H1 (cell line): ENCODE measurements around the gene METTL8. TPM values are rescaled to one million over a fixed set of nuclear protein-coding genes. Genes with fewer than 3 reads are reported as not detected.
A peak's percentile ranks its signal among the peaks of the same experiment; 100 is the strongest.

Experiments used
- KDM1A ChIP-seq: fragments of 200-600, 300-600 bp; sonication (generic); IDR thresholded peaks from 2 replicates; pipeline ENCODE4 v1.7.1; 2016; ENCODE audit warnings: mild to moderate bottlenecking, low read length, borderline replicate concordance
- SIN3A ChIP-seq, 2 experiments: IDR thresholded peaks in 1 of 2; conservative IDR thresholded peaks in 1 of 2; 2 replicates each; pipeline ENCODE4 v1.6.1; 2011 to 2012; ENCODE audit warnings: low read length in 2 of 2, improper control_type of control experiment in 1 of 2, low read depth in 1 of 2, mild to moderate bottlenecking in 1 of 2
- TCF12 ChIP-seq: IDR thresholded peaks from 2 replicates; pipeline ENCODE4 v1.6.1; 2011; ENCODE audit warnings: low read depth, mild to moderate bottlenecking, low read length
- TEAD4 ChIP-seq: IDR thresholded peaks from 2 replicates; pipeline ENCODE4 v1.6.1; 2012; ENCODE audit warnings: low read depth, low read length, inconsistent platforms, mixed read lengths
- polyA plus RNA-seq, 7 experiments: library from polyadenylated mRNA; depleted of rRNA in 3 of 7; stranded (reverse) in 5 of 7; unstranded in 2 of 7; fragments of >200 nt in 5 of 7; fragments of 200-250 nt in 2 of 7; gene quantifications; 1 replicate in 5 of 7; 2 replicates in 1 of 7; 4 replicates in 1 of 7; pipeline versions ENCODE4 v1.2.1 to v1.2.3, GENCODE V29; 2011 to 2013; ENCODE audit warnings: missing spikeins in 2 of 7, mixed read lengths in 2 of 7
- total RNA-seq: library from RNA; stranded (reverse); fragmentation: NEBNext Ultra II Directional; extraction: Animal tissue kit (Norgen Biotek cat#: 25700); gene quantifications from 2 replicates; pipeline ENCODE4 v1.2.1, GENCODE V29; 2021
- TF ChIP-seq, protein P1 (sequence below): fragments of 300-600 bp; sonication (generic); IDR thresholded peaks from 2 replicates; pipeline ENCODE4 v1.7.1; 2012; ENCODE audit warnings: low read length, moderate library complexity, mild to moderate bottlenecking, inconsistent platforms; ENCODE audit not compliant: insufficient replicate concordance
- TF ChIP-seq, protein P2 (sequence below): IDR thresholded peaks from 2 replicates; pipeline ENCODE4 v1.6.1; 2011; ENCODE audit warnings: low read depth, mild to moderate bottlenecking, low read length; ENCODE audit not compliant: insufficient read depth

Gene METTL8
- total and polyA plus RNA-seq, 2 of the 8 experiments (the other 6 are each of a cell fraction or from before 2014, with no cell fraction given) = 17.6 to 79.7 TPM

DNA sequence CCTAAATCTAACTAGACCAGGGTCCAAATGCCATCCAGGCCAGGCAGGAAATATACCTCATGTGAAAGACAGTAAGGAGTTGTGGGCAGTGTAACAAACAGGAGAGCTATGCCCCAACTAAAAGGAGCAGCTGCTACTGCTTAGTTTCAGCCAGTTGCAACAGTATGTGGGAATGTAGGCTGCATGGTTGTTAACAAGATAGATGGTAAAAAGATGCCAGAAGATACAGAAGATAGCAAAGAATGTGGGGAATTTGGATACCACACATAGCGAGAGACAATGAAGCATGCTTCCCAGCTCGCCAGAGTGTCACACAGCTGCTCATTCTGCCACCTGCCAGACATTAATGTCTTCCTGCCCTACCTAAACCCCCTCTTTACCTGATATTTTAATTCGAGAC is 49.1 kb upstream of the METTL8 start (continued):
- TF ChIP-seq, protein P1, sequence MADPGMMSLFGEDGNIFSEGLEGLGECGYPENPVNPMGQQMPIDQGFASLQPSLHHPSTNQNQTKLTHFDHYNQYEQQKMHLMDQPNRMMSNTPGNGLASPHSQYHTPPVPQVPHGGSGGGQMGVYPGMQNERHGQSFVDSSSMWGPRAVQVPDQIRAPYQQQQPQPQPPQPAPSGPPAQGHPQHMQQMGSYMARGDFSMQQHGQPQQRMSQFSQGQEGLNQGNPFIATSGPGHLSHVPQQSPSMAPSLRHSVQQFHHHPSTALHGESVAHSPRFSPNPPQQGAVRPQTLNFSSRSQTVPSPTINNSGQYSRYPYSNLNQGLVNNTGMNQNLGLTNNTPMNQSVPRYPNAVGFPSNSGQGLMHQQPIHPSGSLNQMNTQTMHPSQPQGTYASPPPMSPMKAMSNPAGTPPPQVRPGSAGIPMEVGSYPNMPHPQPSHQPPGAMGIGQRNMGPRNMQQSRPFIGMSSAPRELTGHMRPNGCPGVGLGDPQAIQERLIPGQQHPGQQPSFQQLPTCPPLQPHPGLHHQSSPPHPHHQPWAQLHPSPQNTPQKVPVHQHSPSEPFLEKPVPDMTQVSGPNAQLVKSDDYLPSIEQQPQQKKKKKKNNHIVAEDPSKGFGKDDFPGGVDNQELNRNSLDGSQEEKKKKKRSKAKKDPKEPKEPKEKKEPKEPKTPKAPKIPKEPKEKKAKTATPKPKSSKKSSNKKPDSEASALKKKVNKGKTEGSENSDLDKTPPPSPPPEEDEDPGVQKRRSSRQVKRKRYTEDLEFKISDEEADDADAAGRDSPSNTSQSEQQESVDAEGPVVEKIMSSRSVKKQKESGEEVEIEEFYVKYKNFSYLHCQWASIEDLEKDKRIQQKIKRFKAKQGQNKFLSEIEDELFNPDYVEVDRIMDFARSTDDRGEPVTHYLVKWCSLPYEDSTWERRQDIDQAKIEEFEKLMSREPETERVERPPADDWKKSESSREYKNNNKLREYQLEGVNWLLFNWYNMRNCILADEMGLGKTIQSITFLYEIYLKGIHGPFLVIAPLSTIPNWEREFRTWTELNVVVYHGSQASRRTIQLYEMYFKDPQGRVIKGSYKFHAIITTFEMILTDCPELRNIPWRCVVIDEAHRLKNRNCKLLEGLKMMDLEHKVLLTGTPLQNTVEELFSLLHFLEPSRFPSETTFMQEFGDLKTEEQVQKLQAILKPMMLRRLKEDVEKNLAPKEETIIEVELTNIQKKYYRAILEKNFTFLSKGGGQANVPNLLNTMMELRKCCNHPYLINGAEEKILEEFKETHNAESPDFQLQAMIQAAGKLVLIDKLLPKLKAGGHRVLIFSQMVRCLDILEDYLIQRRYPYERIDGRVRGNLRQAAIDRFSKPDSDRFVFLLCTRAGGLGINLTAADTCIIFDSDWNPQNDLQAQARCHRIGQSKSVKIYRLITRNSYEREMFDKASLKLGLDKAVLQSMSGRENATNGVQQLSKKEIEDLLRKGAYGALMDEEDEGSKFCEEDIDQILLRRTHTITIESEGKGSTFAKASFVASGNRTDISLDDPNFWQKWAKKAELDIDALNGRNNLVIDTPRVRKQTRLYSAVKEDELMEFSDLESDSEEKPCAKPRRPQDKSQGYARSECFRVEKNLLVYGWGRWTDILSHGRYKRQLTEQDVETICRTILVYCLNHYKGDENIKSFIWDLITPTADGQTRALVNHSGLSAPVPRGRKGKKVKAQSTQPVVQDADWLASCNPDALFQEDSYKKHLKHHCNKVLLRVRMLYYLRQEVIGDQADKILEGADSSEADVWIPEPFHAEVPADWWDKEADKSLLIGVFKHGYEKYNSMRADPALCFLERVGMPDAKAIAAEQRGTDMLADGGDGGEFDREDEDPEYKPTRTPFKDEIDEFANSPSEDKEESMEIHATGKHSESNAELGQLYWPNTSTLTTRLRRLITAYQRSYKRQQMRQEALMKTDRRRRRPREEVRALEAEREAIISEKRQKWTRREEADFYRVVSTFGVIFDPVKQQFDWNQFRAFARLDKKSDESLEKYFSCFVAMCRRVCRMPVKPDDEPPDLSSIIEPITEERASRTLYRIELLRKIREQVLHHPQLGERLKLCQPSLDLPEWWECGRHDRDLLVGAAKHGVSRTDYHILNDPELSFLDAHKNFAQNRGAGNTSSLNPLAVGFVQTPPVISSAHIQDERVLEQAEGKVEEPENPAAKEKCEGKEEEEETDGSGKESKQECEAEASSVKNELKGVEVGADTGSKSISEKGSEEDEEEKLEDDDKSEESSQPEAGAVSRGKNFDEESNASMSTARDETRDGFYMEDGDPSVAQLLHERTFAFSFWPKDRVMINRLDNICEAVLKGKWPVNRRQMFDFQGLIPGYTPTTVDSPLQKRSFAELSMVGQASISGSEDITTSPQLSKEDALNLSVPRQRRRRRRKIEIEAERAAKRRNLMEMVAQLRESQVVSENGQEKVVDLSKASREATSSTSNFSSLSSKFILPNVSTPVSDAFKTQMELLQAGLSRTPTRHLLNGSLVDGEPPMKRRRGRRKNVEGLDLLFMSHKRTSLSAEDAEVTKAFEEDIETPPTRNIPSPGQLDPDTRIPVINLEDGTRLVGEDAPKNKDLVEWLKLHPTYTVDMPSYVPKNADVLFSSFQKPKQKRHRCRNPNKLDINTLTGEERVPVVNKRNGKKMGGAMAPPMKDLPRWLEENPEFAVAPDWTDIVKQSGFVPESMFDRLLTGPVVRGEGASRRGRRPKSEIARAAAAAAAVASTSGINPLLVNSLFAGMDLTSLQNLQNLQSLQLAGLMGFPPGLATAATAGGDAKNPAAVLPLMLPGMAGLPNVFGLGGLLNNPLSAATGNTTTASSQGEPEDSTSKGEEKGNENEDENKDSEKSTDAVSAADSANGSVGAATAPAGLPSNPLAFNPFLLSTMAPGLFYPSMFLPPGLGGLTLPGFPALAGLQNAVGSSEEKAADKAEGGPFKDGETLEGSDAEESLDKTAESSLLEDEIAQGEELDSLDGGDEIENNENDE = no peak
- peak; percentile 97 for TF ChIP-seq TEAD4
- TF ChIP-seq, protein P2, sequence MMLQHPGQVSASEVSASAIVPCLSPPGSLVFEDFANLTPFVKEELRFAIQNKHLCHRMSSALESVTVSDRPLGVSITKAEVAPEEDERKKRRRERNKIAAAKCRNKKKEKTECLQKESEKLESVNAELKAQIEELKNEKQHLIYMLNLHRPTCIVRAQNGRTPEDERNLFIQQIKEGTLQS = no peak
- TF ChIP-seq SIN3A (conservative IDR thresholded peaks at IDR 0.05 in 1 of 2, IDR thresholded peaks at IDR 0.05 in 1 of 2; ENCODE audit: low read depth in 1 of 2, low read length in 2 of 2) = peak; percentile 22 to 65; a peak in 1 of 4 replicates
- 0 out of 2 replicates have a peak, but pooled peaks have one; percentile 27 for TF ChIP-seq TCF12
- no peak for TF ChIP-seq KDM1A
- TF ChIP-seq, all 59 proteins: peak for 6
